Measurements from ENCODE around the gene GCN1.
"Not testable (repeated sequence)": the region's sequence is repeated elsewhere in the genome, so short reads cannot be mapped to it uniquely, and the experiment has no call there.

GRCh38 chr12:120193286-120193685 lies 1.2 kb downstream of the GCN1 start:
- TF ChIP-seq CTCF, POLR2A (IDR thresholded peaks at IDR 0.05): not testable (repeated sequence)

All from prostate gland (tissue), 2 donors.